Ishikawa (cell line): ENCODE data around the gene TEDC2.

Source experiments
- CEBPB ChIP-seq: IDR thresholded peaks from 2 replicates; pipeline ENCODE4 v1.6.1; 2012
- CREB1 ChIP-seq: IDR thresholded peaks from 2 replicates; pipeline ENCODE4 v1.6.1; 2012; ENCODE audit warnings: low read depth
- EGR1 ChIP-seq: IDR thresholded peaks from 2 replicates; pipeline ENCODE4 v1.6.1; 2012
- EP300 ChIP-seq: IDR thresholded peaks from 2 replicates; pipeline ENCODE4 v1.6.1; 2012; ENCODE audit warnings: borderline replicate concordance
- FOXM1 ChIP-seq: IDR thresholded peaks from 2 replicates; pipeline ENCODE4 v1.6.1; 2012; ENCODE audit warnings: low read depth, borderline replicate concordance
- MAX ChIP-seq: IDR thresholded peaks from 2 replicates; pipeline ENCODE4 v1.6.1; 2012
- NFIC ChIP-seq: IDR thresholded peaks from 2 replicates; pipeline ENCODE4 v1.6.1; 2012
- RAD21 ChIP-seq: IDR thresholded peaks from 2 replicates; pipeline ENCODE4 v1.6.1; 2012; ENCODE audit warnings: low read depth
- REST ChIP-seq: IDR thresholded peaks from 2 replicates; pipeline ENCODE4 v1.6.1; 2012; ENCODE audit warnings: low read depth, mild to moderate bottlenecking
- TAF1 ChIP-seq: IDR thresholded peaks from 2 replicates; pipeline ENCODE4 v1.6.1; 2012; ENCODE audit warnings: low read depth, mild to moderate bottlenecking
- TCF12 ChIP-seq: IDR thresholded peaks from 2 replicates; pipeline ENCODE4 v1.6.1; 2012; ENCODE audit warnings: low read depth
- TEAD4 ChIP-seq: IDR thresholded peaks from 2 replicates; pipeline ENCODE4 v1.6.1; 2012
- USF1 ChIP-seq: IDR thresholded peaks from 2 replicates; pipeline ENCODE4 v1.6.1; 2012
- YY1 ChIP-seq: IDR thresholded peaks from 2 replicates; pipeline ENCODE4 v1.6.1; 2012; ENCODE audit warnings: low read depth
- ZBTB7A ChIP-seq: IDR thresholded peaks from 2 replicates; pipeline ENCODE4 v1.6.1; 2012; ENCODE audit warnings: low read depth

Gene TEDC2

DNA sequence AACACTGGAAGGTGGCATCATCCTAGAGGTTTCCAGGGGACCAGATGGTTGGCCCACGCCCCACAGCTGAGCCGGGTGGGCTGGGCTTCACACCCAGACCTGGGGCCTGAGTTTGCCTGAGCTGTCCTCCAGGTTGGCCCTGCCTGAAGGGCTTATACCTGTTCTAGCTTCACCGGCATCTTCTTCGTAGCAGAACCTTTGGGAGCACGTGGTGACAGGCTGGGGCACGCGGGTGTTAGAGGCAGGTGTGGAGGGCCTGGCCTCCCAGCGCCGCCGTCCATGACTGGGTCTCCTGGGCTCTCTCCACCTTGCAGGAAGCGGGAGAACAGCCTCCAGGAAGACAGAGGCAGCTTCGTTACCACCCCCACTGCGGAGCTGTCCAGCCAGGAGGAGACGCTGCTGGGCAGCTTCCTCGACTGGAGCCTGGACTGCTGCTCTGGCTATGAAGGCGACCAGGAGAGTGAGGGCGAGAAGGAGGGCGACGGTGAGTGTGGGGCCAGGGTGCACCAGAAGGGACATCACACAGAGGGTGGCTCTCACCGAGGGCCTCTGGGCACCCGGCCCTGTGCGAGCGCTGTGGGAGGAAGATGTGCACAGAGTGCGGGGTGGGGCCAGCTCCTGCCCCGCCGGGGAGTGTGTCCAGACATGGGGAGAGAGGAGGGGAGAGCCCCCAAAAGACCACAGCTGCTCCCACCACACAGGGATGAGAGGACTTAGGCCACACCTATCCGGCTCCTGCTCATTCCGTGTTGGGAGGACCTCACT is 4.6 kb upstream of the TEDC2 start:
- TF ChIP-seq YY1 (no peak), REST (peak; percentile 39; the same call in 1 of the 2 replicates)

GRCh38 chr16:2456551-2457153 is 3.3 kb upstream of the TEDC2 start:
- TF ChIP-seq EGR1 (no peak), CEBPB (no peak), FOXM1 (no peak), ZBTB7A (no peak), USF1 (no peak), YY1 (no peak), TAF1 (no peak), REST (no peak), MAX (no peak), TCF12 (no peak), EP300 (no peak), RAD21 (no peak), TEAD4 (no peak), NFIC (no peak)

DNA sequence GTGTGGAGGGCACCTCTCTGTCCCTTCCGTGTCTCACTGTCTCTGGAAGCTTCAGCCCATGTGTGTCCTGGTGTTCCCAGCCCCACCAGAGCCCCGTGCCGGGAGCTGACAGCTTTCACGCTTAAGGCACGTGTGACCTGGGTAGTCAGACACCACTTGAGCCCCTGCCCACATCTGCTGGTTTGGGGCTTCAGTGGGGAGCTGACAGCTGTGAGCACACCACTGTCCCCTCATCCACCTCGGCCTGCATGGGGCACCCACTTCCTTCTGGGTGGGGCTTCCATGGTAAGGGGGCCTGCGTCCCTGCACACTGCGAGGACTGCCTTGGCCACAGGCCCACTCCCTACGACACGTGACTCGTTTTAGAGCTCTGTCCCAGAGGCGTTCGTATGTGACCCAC is 2.6 kb upstream of the TEDC2 start:
- no peak for TF ChIP-seq TEAD4
- TF ChIP-seq NFIC: no peak
- no peak for TF ChIP-seq RAD21
- TF ChIP-seq TAF1: no peak
- no peak for TF ChIP-seq EP300
- no peak for TF ChIP-seq CREB1
- no peak for TF ChIP-seq YY1

- TF ChIP-seq EGR1: no peak
- peak; percentile 13; the same call in 1 of the 2 replicates for TF ChIP-seq USF1
Measured at GRCh38 chr16:2457946-2458345, 2.0 kb upstream of the TEDC2 start.

DNA sequence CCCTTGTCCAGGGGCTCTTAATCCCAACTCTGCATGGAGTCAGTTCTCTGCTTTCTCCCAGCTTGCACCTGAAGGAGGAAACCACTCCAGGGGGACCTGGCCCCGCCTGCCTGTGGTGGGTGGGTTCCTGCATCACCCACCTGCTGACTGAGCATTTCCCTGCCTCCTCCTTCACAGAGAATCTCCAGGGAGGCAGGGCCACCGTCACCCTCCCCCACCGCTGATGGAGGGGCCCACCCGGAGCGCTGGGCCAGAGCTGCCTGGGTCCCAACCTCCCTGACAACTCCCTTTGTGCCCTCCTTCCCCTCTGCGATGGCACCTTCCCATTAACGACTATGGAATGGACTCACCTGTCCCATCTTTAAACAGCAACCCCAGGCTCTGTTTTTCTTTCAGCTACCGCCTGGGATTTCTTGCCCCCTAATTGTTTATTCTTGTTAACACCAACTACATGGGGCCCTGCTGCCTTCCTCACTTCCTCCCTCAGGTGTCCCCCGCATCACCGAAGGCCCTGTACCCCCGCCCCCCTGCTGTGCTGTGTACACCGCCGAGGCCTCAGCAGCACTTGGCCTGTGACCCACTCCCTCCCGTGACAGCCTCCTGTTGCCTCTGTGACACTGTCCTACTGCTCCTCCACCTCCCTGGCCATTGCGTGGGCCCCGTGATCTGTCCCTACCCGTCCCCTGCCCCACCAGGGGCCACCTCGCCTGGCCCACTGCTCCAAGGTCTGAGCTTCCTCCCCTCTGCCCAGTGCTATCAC is 842 bp upstream of the TEDC2 start:
- TF ChIP-seq YY1 (no peak), TCF12 (no peak), REST (no peak), TEAD4 (no peak), RAD21 (no peak), EP300 (no peak), TAF1 (no peak), FOXM1 (no peak), USF1 (no peak), CEBPB (no peak), CREB1 (no peak), NFIC (no peak), MAX (no peak), ZBTB7A (no peak), EGR1 (no peak)
